ENCODE measurements around the gene GNG14.
A peak's percentile ranks its signal among the peaks of the same experiment; 100 is the strongest.
"Not testable (repeated sequence)": the region's sequence is repeated elsewhere in the genome, so short reads cannot be mapped to it uniquely, and the experiment has no call there.

Gene GNG14

GRCh38 chr19:12668346-12668745, 19.5 kb upstream of the GNG14 start:
- no peak for DNase-seq

- peak; percentile 18 to 38 (median 25) for DNase-seq
Measured at GRCh38 chr19:12668932-12669269, 18.9 kb upstream of the GNG14 start.

GRCh38 chr19:12669270-12670158, 18.3 kb upstream of the GNG14 start:
- peak; percentile 36 to 59 (median 46) for DNase-seq

DNA sequence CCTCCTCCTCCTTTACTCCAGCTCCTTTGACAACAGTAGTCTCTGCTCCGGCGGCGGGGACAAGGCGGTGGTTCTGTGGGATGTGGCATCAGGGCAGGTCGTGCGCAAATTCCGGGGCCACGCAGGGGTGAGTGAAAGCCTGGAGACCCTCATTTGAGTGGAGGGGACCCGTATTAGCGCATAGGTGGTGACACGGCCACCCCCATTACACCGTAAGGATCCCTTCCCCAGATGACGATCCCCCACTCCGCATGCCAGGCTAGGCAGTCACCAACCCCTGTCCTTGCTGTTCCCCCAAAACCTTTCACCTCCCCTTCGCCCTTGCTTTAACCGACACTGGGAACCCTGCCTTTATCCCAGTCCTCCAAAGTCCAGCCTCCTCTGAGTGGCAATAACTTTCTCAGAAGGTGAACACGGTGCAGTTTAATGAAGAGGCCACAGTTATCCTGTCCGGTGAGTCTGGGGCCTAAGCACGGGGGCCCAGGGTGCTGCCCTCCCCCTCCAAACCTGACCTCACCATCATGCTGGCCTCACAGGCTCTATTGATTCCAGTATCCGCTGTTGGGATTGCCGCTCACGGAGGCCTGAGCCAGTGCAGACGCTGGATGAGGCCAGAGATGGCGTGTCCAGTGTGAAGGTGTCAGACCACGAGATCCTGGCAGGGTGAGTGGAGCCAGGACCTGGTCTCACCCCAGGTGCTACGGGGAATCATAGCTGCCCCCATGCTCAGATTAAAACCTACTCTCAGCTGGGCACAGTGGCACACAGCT, 17.5 kb upstream of the GNG14 start:
- DNase-seq, result no peak

DNA sequence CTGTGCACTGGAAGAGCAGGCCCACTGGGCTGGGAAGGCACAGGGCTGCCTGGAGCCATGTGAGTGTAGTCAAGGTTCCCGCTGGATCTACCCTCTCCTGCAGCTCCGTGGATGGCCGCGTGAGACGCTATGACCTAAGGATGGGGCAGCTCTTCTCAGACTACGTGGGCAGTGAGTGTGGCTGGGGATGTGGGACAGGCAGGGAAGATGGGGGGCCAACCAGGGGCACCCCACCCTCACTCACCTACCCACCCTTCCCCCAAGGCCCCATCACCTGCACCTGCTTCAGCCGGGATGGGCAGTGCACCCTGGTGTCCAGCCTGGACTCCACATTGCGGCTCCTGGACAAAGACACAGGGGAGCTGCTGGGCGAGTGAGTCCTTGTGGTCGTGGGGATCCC, 15.1 kb upstream of the GNG14 start:
- DNase-seq, result no peak

DNA sequence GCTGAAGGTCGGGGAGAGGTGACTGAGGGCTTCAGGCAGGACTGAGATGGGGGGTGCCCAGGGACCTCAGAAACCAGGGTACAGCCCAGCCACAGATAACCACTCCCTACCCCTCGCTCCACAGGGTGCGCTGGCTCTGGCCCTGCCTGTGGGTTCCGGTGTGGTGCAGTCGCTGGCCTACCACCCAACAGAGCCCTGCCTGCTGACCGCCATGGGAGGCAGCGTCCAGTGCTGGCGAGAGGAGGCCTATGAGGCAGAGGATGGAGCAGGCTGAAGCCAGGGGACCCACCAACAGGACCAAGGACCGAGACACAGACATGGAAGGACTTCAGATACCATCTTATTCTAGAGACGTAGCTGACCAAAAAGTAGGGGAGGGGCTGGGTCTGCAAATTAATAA, 12.4 kb upstream of the GNG14 start:
- DNase-seq, result no peak

GRCh38 chr19:12675940-12676339, 11.9 kb upstream of the GNG14 start:
- no peak for DNase-seq

DNA sequence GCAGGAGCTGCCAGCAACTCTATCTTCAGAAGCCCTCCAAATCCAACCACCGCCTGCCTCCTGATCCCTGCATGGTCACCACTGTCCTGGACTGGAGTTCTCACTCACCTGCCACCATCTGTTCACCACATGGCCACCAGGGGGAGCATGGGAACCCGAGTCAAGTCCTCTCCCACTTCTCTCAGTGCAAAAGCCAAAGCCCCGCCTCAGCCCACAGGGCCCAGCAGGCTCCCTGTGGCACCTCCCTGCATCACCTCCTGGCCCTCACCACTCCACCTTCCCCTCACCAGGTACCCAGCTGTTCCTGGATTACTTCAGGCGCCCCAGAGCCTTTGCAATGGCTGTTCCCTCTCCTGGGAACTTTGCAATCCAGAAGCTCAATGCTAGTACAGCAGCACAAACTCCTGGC, 11.4 kb upstream of the GNG14 start:
- DNase-seq, result peak; percentile 68 to 90 (median 81)

GRCh38 chr19:12676928-12677327, 10.9 kb upstream of the GNG14 start:
- DNase-seq, result no peak

DNA sequence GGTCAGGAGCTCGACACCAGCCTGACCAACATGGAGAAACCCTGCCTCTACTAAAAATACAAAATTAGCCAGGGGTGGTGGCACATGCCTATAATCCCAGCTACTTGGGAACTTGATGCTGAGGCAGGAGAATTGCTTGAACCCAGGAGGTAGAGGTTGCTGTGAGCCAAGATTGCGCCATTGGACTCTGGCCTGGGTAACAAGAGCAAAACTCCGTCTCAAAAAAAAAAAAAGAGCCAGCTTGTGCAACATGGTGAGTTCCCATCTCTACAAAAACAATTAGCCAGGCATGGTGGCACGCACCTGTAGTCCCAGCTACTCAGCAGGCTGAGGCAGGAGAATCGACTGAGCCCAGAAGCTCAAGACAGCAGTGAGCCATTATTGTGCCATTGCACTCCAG, 9.8 kb upstream of the GNG14 start:
- not testable (repeated sequence) for DNase-seq

GRCh38 chr19:12680034-12680433, 7.8 kb upstream of the GNG14 start:
- DNase-seq, result no peak

DNA sequence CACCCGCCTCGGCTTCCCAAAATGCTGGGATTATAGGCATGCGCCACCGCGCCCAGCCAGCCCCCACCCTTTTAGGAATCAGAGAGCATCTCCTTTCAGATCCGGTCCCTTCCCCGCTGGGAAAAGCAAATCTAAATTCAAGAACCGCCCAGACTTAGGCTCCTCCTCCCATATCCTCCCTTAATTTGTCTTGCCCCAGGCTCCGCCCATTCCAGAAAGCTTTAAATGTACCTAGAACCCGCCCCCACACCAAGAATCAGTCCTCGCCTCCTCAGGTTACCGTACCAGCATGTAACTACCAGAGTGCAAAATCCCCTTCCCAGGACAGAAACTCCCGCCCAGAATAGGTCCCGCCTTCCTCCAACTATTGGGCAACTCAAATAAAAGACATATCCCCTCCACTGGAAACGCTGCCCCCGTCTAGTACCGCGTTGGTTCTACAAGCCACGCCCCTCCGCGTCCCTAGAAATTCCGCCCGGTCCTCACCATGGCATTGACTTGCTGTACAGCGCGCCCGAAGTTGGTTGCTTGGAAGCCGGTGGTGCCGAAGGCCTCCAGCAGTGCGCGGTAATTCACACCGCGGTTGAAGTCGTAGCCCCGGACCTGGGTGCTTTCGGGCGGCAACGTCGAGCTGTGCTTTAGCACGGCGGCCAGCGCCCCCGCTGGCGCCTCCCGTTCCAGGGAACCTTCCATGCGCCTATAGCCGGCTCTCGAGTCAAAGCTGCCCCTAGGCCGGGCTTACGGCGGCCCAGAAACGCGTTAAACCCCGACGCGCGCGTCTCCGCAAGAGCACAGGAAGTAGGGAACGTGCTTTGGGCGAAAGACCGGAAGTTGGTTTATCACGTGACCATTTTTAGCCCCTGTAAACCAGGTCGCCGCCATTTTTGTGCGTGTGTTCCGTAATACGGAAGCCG, 6.5 kb upstream of the GNG14 start, which contains the start of gene DHPS:
DHPS (minus strand) TSS at position 807 of the 914 bp plus-strand sequence; CDS start at position 693, 114 bp downstream.
- peak; percentile 59 to 78 (median 73) for DNase-seq

DNA sequence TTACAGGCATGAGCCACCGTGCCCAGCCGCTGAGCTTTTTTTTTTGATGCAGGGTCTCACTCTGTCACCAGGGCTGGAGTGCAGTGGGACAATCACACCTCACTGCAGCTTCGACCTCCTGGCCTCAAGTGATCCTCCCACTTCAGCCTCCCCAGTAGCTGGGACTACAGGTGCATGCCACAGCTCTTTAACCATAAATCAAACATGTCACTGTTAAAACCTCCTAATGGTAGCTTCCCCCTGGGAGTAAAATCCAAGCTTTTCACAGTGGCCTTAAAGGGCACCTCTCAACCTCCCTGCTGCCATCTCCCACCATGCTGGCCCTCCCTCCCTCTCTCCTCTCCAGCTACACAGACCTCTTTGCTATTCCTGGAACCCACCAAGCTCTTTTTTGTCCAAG, 2.0 kb upstream of the GNG14 start:
- DNase-seq, result no peak

- DNase-seq, result no peak
Measured at GRCh38 chr19:12689012-12689411, 1.2 kb downstream of the GNG14 start.

DNA sequence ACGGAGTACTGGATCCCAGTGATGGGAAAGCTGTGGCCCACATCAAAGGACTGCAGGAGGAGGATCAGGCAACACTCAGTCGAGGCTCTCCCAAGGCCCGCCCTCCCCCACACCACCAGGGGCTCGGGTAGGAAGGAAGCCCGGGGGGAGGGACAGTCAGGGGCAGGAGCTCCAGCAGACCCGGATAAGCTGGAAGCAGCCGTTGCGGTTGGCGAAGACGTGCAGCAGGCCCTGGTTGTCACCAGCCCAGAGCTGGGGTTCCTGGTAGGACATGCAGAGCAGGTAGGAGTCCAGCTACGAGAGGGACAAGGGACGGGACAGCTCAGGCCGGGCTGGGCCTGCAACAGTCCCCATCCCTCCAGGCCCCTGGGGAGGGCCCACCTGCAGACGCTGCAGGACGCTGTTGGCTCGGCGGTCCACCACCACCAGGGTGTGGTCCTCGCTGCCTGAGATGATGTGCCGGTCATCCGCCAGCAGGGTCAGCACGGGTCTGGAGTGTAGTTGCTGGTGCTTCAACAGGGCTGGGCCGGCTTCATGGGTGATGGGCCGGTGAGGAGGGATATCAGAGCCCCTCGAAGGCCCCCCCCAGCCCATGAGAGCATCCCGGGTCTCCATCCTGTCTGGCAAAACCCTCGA, 1.9 kb downstream of the GNG14 start:
- no peak for DNase-seq

- no peak for DNase-seq
Measured at GRCh38 chr19:12692960-12693359, 5.2 kb downstream of the GNG14 start.

DNA sequence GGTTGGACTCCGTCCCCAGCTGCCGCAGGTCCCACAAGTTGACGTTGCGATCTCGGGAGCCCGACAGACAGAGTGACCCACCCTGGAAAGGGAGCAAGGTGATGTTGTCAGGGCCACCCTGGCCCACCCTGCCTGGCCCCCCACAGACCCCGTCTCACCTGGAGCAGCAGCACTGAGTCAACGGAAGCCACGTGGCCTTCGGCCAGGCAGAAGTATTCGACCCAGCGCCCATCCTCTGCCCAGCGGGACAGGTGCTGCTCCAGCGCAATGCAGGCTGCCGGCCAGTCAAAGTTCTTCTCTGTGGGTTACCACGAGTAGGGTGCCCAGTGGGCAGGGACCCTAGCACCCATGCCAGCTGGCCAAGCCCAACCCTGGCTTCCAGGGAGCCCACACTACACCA, 6.8 kb downstream of the GNG14 start:
- no peak for DNase-seq

DNA sequence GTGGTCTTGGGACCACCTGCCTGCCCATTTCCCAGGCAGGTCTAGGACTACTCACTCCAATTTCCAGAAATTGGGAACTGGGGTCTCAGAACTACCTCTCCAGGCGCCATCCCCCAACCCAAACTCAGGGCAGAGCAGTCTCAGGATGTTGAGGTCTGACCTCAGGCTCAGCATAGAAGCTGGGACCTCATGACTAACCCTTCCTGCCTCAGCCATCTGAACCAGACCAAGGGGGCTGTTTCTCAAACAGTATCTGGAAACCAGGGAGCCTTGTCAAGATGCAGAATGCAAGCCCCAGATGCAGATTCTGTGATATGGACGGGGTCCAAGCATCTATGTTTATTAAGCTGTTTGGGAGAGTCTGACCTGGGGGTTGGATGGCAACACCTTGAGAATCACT, 7.3 kb downstream of the GNG14 start:
- no peak for DNase-seq

DNA sequence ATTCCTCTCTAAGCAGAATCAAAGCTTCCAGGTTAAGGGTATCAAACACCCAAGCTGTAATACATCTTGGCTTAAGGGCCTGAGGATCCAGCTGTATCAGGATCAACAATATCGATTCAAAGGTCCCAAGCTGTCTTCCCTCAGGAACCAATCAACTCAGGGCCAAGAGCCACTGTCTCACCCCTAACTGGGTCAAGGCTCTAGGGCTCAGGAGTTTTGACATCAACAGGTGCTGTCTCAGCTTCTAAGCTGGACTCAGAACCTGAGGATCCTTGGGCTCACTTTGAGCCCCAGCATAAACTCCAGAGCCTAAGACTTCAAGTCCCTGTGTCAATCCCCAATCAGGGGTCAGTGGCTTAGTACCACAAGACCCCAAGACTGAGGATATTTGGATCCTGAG, 7.7 kb downstream of the GNG14 start:
- DNase-seq, result no peak

GRCh38 chr19:12695997-12696365, 8.2 kb downstream of the GNG14 start:
- DNase-seq, result no peak

GRCh38 chr19:12696366-12697335, 8.9 kb downstream of the GNG14 start, which contains the start of gene FBXW9:
FBXW9 (minus strand) TSS chr19:12696631; CDS start chr19:12696581, 50 bp downstream.
- DNase-seq, result peak; percentile 87 to 96 (median 94)
